CD1c-positive myeloid dendritic cell (primary cell): ENCODE data around the gene NAALAD2.

Experiments
- DNase-seq: peaks from one replicate; pipeline ENCODE4 v3.0.0-alpha.2; 2016; ENCODE audit errors: extremely low spot score

NAALAD2 gene

DNA sequence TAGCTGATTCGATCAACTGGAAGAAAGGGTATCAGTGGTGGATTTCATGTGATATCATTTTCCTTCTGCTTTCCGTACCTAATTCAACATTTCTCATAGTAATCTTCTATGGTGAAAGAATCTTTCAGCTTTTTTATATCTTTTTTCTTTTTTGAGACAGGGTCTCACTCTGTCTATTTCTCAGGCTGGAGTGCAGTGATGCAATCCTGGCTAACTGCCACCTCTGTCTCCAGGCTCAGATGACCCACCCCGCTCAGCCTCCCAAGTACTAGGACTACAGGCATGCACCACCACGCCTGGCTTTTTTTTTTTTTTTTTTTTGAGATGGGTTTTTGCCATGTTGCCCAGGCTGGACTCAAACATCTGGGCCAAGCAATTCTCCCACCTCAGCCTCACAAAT is 107.0 kb downstream of the NAALAD2 start:
- no peak for DNase-seq
